H9 (cell line): ENCODE results near the gene ADAD2. TPM values are rescaled to one million over a fixed set of nuclear protein-coding genes. Genes with fewer than 3 reads are reported as not detected.

Experiments used
- DNase-seq: peaks from one replicate; pipeline ENCODE4 v3.0.0-alpha.2; 2017
- H2AFZ ChIP-seq: one replicate; pipeline ENCODE4 v1.6.1; 2013; ENCODE audit warnings: mild to moderate bottlenecking, low read length, control low read depth, moderate library complexity
- H2AK5ac ChIP-seq: 2 replicates; pipeline ENCODE4 v1.6.1; 2013; ENCODE audit warnings: low read length, control low read depth, mixed read lengths; ENCODE audit not compliant: insufficient read length
- H2BK120ac ChIP-seq: one replicate; pipeline ENCODE4 v1.6.1; 2013; ENCODE audit warnings: low read depth, mild to moderate bottlenecking, low read length, control low read depth, inconsistent platforms; ENCODE audit not compliant: poor library complexity, severe bottlenecking
- H2BK12ac ChIP-seq: 2 replicates; pipeline ENCODE4 v1.6.1; 2013; ENCODE audit warnings: low read length, control low read depth, mixed read lengths, low read depth; ENCODE audit not compliant: insufficient read length
- H2BK15ac ChIP-seq: 2 replicates; pipeline ENCODE4 v1.6.1; 2013; ENCODE audit warnings: low read depth, low read length, control low read depth
- H2BK20ac ChIP-seq: one replicate; pipeline ENCODE4 v1.6.1; 2013; ENCODE audit warnings: low read depth, mild to moderate bottlenecking, low read length, control low read depth, inconsistent platforms; ENCODE audit not compliant: poor library complexity, severe bottlenecking
- H2BK5ac ChIP-seq: 2 replicates; pipeline ENCODE4 v1.6.1; 2013; ENCODE audit warnings: low read length, control low read depth, mixed read lengths; ENCODE audit not compliant: insufficient read length
- H3K14ac ChIP-seq: 2 replicates; pipeline ENCODE4 v1.6.1; 2013; ENCODE audit warnings: low read length, control low read depth; ENCODE audit not compliant: insufficient read depth
- H3K18ac ChIP-seq: 2 replicates; pipeline ENCODE4 v1.6.1; 2013; ENCODE audit warnings: low read depth, mild to moderate bottlenecking, mixed read lengths, low read length, control low read depth; ENCODE audit not compliant: insufficient read length
- H3K23ac ChIP-seq: 2 replicates; pipeline ENCODE4 v1.6.1; 2013; ENCODE audit warnings: low read length, control low read depth, mixed read lengths, low read depth; ENCODE audit not compliant: insufficient read length
- H3K23me2 ChIP-seq: 2 replicates; pipeline ENCODE4 v1.6.1; 2013; ENCODE audit warnings: low read depth, mild to moderate bottlenecking, mixed read lengths, low read length, control low read depth; ENCODE audit not compliant: insufficient read length, poor library complexity, severe bottlenecking
- H3K27ac ChIP-seq: 2 replicates; pipeline ENCODE4 v1.5.1; 2013; ENCODE audit warnings: low read length, control low read depth, mixed read lengths, low read depth; ENCODE audit not compliant: insufficient read length
- H3K27me3 ChIP-seq: 2 replicates; pipeline ENCODE4 v1.6.1; 2013; ENCODE audit warnings: low read length, control low read depth, inconsistent platforms; ENCODE audit not compliant: insufficient read depth
- H3K4ac ChIP-seq: 2 replicates; pipeline ENCODE4 v1.6.1; 2013; ENCODE audit warnings: low read depth, mild to moderate bottlenecking, control low read depth, inconsistent platforms, low read length, moderate library complexity
- H3K4me1 ChIP-seq: 2 replicates; pipeline ENCODE4 v1.6.1; 2013; ENCODE audit warnings: low read length, control low read depth, inconsistent platforms; ENCODE audit not compliant: insufficient read depth
- H3K4me2 ChIP-seq: 2 replicates; pipeline ENCODE4 v1.6.1; 2013; ENCODE audit warnings: low read length, control low read depth, mixed read lengths; ENCODE audit not compliant: insufficient read length, insufficient read depth
- H3K56ac ChIP-seq: 2 replicates; pipeline ENCODE4 v1.6.1; 2013; ENCODE audit warnings: low read depth, mild to moderate bottlenecking, mixed read lengths, low read length, control low read depth; ENCODE audit not compliant: insufficient read length
- H3K79me1 ChIP-seq: 2 replicates; pipeline ENCODE4 v1.6.1; 2013; ENCODE audit warnings: low read depth, mild to moderate bottlenecking, moderate library complexity, low read length, control low read depth, inconsistent platforms; ENCODE audit not compliant: insufficient read depth, poor library complexity, severe bottlenecking
- H3K79me2 ChIP-seq: 2 replicates; pipeline ENCODE4 v1.6.1; 2013; ENCODE audit warnings: low read length, control low read depth, inconsistent platforms; ENCODE audit not compliant: insufficient read depth
- H3K9ac ChIP-seq: 2 replicates; pipeline ENCODE4 v1.6.1; 2013; ENCODE audit warnings: low read length, control low read depth, mixed read lengths; ENCODE audit not compliant: insufficient read length; ENCODE audit errors: extremely low read depth
- H3K9me3 ChIP-seq: one replicate; pipeline ENCODE4 v1.6.1; 2013; ENCODE audit warnings: low read depth, low read length, inconsistent platforms; ENCODE audit not compliant: control insufficient read depth
- H3T11ph ChIP-seq: one replicate; pipeline ENCODE4 v1.6.1; 2013; ENCODE audit warnings: mild to moderate bottlenecking, low read length, control low read depth, inconsistent platforms
- H4K20me1 ChIP-seq: one replicate; pipeline ENCODE4 v1.6.1; 2013; ENCODE audit not compliant: control insufficient read depth, insufficient read length, insufficient read depth
- H4K5ac ChIP-seq: 2 replicates; pipeline ENCODE4 v1.6.1; 2013; ENCODE audit warnings: low read depth, mild to moderate bottlenecking, mixed read lengths, low read length, control low read depth; ENCODE audit not compliant: insufficient read length
- H4K8ac ChIP-seq: replicated peaks from 2 replicates; pipeline ENCODE4 v1.6.1; 2013; ENCODE audit warnings: low read length, control low read depth, mixed read lengths, low read depth; ENCODE audit not compliant: insufficient read length
- H4K91ac ChIP-seq: 2 replicates; pipeline ENCODE4 v1.6.1; 2013; ENCODE audit warnings: low read depth, mild to moderate bottlenecking, moderate library complexity, mixed read lengths, low read length, control low read depth; ENCODE audit not compliant: insufficient read length
- H3K27ac Mint-ChIP-seq, 3 experiments: 2 replicates in 2 of 3; 3 replicates in 1 of 3; pipeline ENCODE4 v1.8.0; 2020 to 2021; ENCODE audit warnings: mixed read lengths in 3 of 3, mild to moderate bottlenecking in 1 of 3, moderate library complexity in 1 of 3
- H3K27me3 Mint-ChIP-seq: 2 replicates; pipeline ENCODE4 v1.8.0; 2021; ENCODE audit warnings: low read depth, mild to moderate bottlenecking, moderate library complexity, mixed read lengths
- H3K36me3 Mint-ChIP-seq, 3 experiments: 2 replicates in 2 of 3; 3 replicates in 1 of 3; pipeline ENCODE4 v1.8.0; 2020 to 2021; ENCODE audit warnings: low read depth in 3 of 3, mixed read lengths in 3 of 3; ENCODE audit not compliant: insufficient read depth in 1 of 3
- H3K4me1 Mint-ChIP-seq, 2 experiments: 2 replicates each; pipeline ENCODE4 v1.8.0; 2020; ENCODE audit warnings: mixed read lengths in 2 of 2
- H3K4me3 Mint-ChIP-seq, 2 experiments: 2 replicates in 1 of 2; 3 replicates in 1 of 2; pipeline ENCODE4 v1.8.0; 2020 to 2021; ENCODE audit warnings: mild to moderate bottlenecking in 2 of 2, mixed read lengths in 2 of 2, moderate library complexity in 1 of 2
- H3K9me3 Mint-ChIP-seq, 2 experiments: 2 replicates in 1 of 2; 3 replicates in 1 of 2; pipeline ENCODE4 v1.8.0; 2020; ENCODE audit warnings: mild to moderate bottlenecking in 2 of 2, mixed read lengths in 2 of 2, moderate library complexity in 1 of 2
- CTCF ChIP-seq: fragments of 200-600 bp; sonication (generic); conservative IDR thresholded peaks from 3 replicates; pipeline ENCODE4 v1.8.0; 2021; ENCODE audit warnings: antibody characterized with exemption, mild to moderate bottlenecking
- WGBS: extraction: QIAGEN DNeasy Blood & Tissue Kit; methylation state at CpG from one replicate; pipeline ENCODE4 v1.1.7; 2013; ENCODE audit warnings: missing lambda C conversion rate, low lambda C conversion rate, mixed read lengths; ENCODE audit not compliant: insufficient read length; ENCODE audit errors: extremely low coverage; 5-methylcytosine and 5-hydroxymethylcytosine counted together
- total RNA-seq: library from RNA; stranded (reverse); gene quantifications from 2 replicates; pipeline ENCODE4 v1.2.1, GENCODE V29; 2021

ADAD2 gene
- total RNA-seq, 1 experiment from 2014 or later, result 1.0 TPM

- no peak overlapping the region for H3K56ac ChIP-seq
- TF ChIP-seq CTCF, result no peak
- WGBS, result no CpG with 5 or more reads among the region's 16 CpGs
Measured at GRCh38 chr16:84196101-84196500, 5.1 kb downstream of the ADAD2 start.

More at GRCh38 chr16:84196101-84196500, 5.1 kb downstream of the ADAD2 start:
- H2BK15ac ChIP-seq, result no peak overlapping the region
- no peak overlapping the region for H3K27ac Mint-ChIP-seq
- H4K91ac ChIP-seq, result no peak overlapping the region
- H3T11ph ChIP-seq, result no peak overlapping the region
- H3K27ac ChIP-seq, result no peak overlapping the region
- H3K14ac ChIP-seq, result no peak overlapping the region; the same call in 1 of the 2 replicates
- no peaks in the 10 kb centered on the region for H3K27me3 ChIP-seq
- no peak overlapping the region for H3K18ac ChIP-seq
- H3K4me1 Mint-ChIP-seq, result peaks cover 6 to 31% of the 10 kb centered on the region in 2 experiments; a peak in 3 of 4 replicates
- H3K79me2 ChIP-seq, result no peaks in the 10 kb centered on the region
- H3K9me3 Mint-ChIP-seq, result no peaks in the 10 kb centered on the region; a peak in 1 of 5 replicates
- H4K8ac ChIP-seq, result no peak overlapping the region
- H2BK12ac ChIP-seq, result no peak overlapping the region
- DNase-seq, result no peak
- H3K23ac ChIP-seq, result no peak overlapping the region
- H2BK120ac ChIP-seq, result no peak overlapping the region
- no peaks in the 10 kb centered on the region for H3K79me1 ChIP-seq
- H3K23me2 ChIP-seq, result no peaks in the 10 kb centered on the region
- H3K4me2 ChIP-seq, result no peak overlapping the region
- H2BK5ac ChIP-seq, result no peak overlapping the region
- peaks cover 4% of the 10 kb centered on the region; the same call in 1 of the 2 replicates for H3K27me3 Mint-ChIP-seq
- no peak overlapping the region for H2AFZ ChIP-seq
- H3K36me3 Mint-ChIP-seq, result no peaks in the 10 kb centered on the region
- no peak overlapping the region for H2BK20ac ChIP-seq
- H3K9me3 ChIP-seq, result no peaks in the 10 kb centered on the region
- no peak overlapping the region for H3K9ac ChIP-seq
- H3K4me1 ChIP-seq, result no peaks in the 10 kb centered on the region; the same call in 1 of the 2 replicates
- no peak overlapping the region for H3K4ac ChIP-seq
- no peak overlapping the region for H3K4me3 Mint-ChIP-seq
- H2AK5ac ChIP-seq, result no peak overlapping the region
- no peak overlapping the region for H4K5ac ChIP-seq
- H4K20me1 ChIP-seq, result no peaks in the 10 kb centered on the region
